HTR-8/SVneo (cell line): Measurements from ENCODE around the gene CD1D.
A peak's percentile ranks its signal among the peaks of the same experiment; 100 is the strongest.
"Not testable (repeated sequence)": the region's sequence is repeated elsewhere in the genome, so short reads cannot be mapped to it uniquely, and the experiment has no call there.

Experiments used
- DNase-seq: peaks from one replicate; pipeline ENCODE4 v3.0.0; 2011; ENCODE audit warnings: low spot score, mixed read lengths; ENCODE audit not compliant: insufficient read length
- FAIRE-seq: peaks from 2 replicates; lab custom pipeline; 2011; peaks lifted over from hg19 to GRCh38; lab: Jason Lieb, UNC

CD1D gene

GRCh38 chr1:158169105-158169504, 11.6 kb upstream of the CD1D start:
- DNase-seq (no peak), FAIRE-seq (no peak)

- FAIRE-seq, DNase-seq: not testable (repeated sequence)
Measured at GRCh38 chr1:158175915-158176314, 4.8 kb upstream of the CD1D start.

- FAIRE-seq = no peak
- DNase-seq = no peak
Measured at GRCh38 chr1:158176399-158176798, 4.3 kb upstream of the CD1D start.

GRCh38 chr1:158176849-158177699, 3.6 kb upstream of the CD1D start:
- DNase-seq, FAIRE-seq: not testable (repeated sequence)

GRCh38 chr1:158177700-158178450, 2.8 kb upstream of the CD1D start:
- DNase-seq (peak; percentile 46), FAIRE-seq (peak; percentile 82)

GRCh38 chr1:158179301-158180041, 1.2 kb upstream of the CD1D start:
- no peak for FAIRE-seq

GRCh38 chr1:158181577-158181922, 855 bp downstream of the CD1D start:
- FAIRE-seq (no peak), DNase-seq (no peak)

More at GRCh38 chr1:158179301-158180041, 1.2 kb upstream of the CD1D start:
- no peak for DNase-seq

- DNase-seq = no peak
Measured at GRCh38 chr1:158185770-158186169, 5.1 kb downstream of the CD1D start.

GRCh38 chr1:158186180-158186579, 5.5 kb downstream of the CD1D start:
- FAIRE-seq = no peak

More at GRCh38 chr1:158185770-158186169, 5.1 kb downstream of the CD1D start:
- FAIRE-seq = no peak

GRCh38 chr1:158188611-158189010, 7.9 kb downstream of the CD1D start:
- no peak for DNase-seq
- no peak for FAIRE-seq

More at GRCh38 chr1:158186180-158186579, 5.5 kb downstream of the CD1D start:
- no peak for DNase-seq

- FAIRE-seq (no peak), DNase-seq (no peak)
Measured at GRCh38 chr1:158189624-158190023, 8.9 kb downstream of the CD1D start.

- DNase-seq (no peak), FAIRE-seq (no peak)
Measured at GRCh38 chr1:158191299-158191698, 10.6 kb downstream of the CD1D start.

- FAIRE-seq (no peak), DNase-seq (no peak)
Measured at GRCh38 chr1:158196461-158196860, 15.8 kb downstream of the CD1D start.

GRCh38 chr1:158199849-158200248, 19.2 kb downstream of the CD1D start:
- DNase-seq (no peak), FAIRE-seq (no peak)

GRCh38 chr1:158200527-158200926, 19.8 kb downstream of the CD1D start:
- no peak for DNase-seq
- FAIRE-seq = no peak

GRCh38 chr1:158203693-158204457, 23.2 kb downstream of the CD1D start:
- FAIRE-seq (no peak), DNase-seq (peak; percentile 18)

GRCh38 chr1:158204458-158204827, 23.7 kb downstream of the CD1D start:
- no peak for DNase-seq
- FAIRE-seq = no peak

GRCh38 chr1:158208586-158209116, 28.0 kb downstream of the CD1D start:
- FAIRE-seq (no peak), DNase-seq (no peak)

GRCh38 chr1:158212320-158212719, 31.6 kb downstream of the CD1D start:
- FAIRE-seq (no peak), DNase-seq (no peak)

GRCh38 chr1:158223445-158223844, 42.8 kb downstream of the CD1D start:
- DNase-seq, FAIRE-seq: not testable (repeated sequence)
